OCI-LY1 (cell line): ENCODE measurements around the gene SMYD5.

Experiments used
- CTCF ChIP-seq: fragments of 200-600 bp; sonication (generic), shearing (Covaris generic); IDR thresholded peaks from 2 replicates; pipeline ENCODE4 v1.5.1; 2017; ENCODE audit warnings: mild to moderate bottlenecking, antibody characterized with exemption, low read length, moderate library complexity, mixed read lengths
- EZH2 ChIP-seq: fragments of 200-600 bp; sonication (generic), shearing (Covaris generic); IDR thresholded peaks from 2 replicates; pipeline ENCODE4 v1.8.0; 2017; ENCODE audit warnings: borderline replicate concordance, mixed run types, mild to moderate bottlenecking, antibody characterized with exemption, low read length, moderate library complexity, mixed read lengths

GRCh38 chr2:73252238-73253027, 38.4 kb downstream of the SMYD5 start:
- TF ChIP-seq CTCF (no peak), EZH2 (no peak)
